22Rv1 (cell line): ENCODE measurements around the gene COL18A1.

Source experiments
- H3K27ac ChIP-seq: fragments of 450-650 bp; 2 replicates; pipeline ENCODE4 v1.5.1; 2017
- CTCF ChIP-seq: fragments of 450-650 bp; IDR thresholded peaks from 2 replicates; pipeline ENCODE4 v1.5.1; 2017; ENCODE audit warnings: mild to moderate bottlenecking
- ZFX ChIP-seq: fragments of 450-650 bp; IDR thresholded peaks from 2 replicates; pipeline ENCODE4 v1.6.1; 2017; ENCODE audit warnings: antibody characterized with exemption, borderline replicate concordance

The COL18A1 gene

GRCh38 chr21:45461369-45461750 is 56.4 kb downstream of the COL18A1 start:
- no peak for TF ChIP-seq CTCF
- TF ChIP-seq ZFX: no peak
- no peak overlapping the region for H3K27ac ChIP-seq

GRCh38 chr21:45461806-45462341 is 56.9 kb downstream of the COL18A1 start:
- TF ChIP-seq CTCF: no peak
- no peak for TF ChIP-seq ZFX
- no peak overlapping the region for H3K27ac ChIP-seq

GRCh38 chr21:45463871-45464270 is 58.9 kb downstream of the COL18A1 start:
- TF ChIP-seq ZFX: no peak
- TF ChIP-seq CTCF: no peak
- no peak overlapping the region for H3K27ac ChIP-seq

- H3K27ac ChIP-seq: no peak overlapping the region
- TF ChIP-seq ZFX (no peak), CTCF (no peak)
These were observed 59.3 kb downstream of the COL18A1 start for GRCh38 chr21:45464309-45464708.

GRCh38 chr21:45465105-45465504 is 60.1 kb downstream of the COL18A1 start:
- TF ChIP-seq CTCF (no peak), ZFX (no peak)
- H3K27ac ChIP-seq: no peak overlapping the region

- no peak for TF ChIP-seq CTCF
- no peak for TF ChIP-seq ZFX
- H3K27ac ChIP-seq: no peak overlapping the region
These were observed 60.8 kb downstream of the COL18A1 start for GRCh38 chr21:45465611-45466329.

GRCh38 chr21:45466330-45467220 is 61.6 kb downstream of the COL18A1 start:
- H3K27ac ChIP-seq: no peak overlapping the region
- TF ChIP-seq CTCF (no peak), ZFX (no peak)
